Measurements from ENCODE around the gene CCNY. TPM values are rescaled to one million over a fixed set of nuclear protein-coding genes. Genes with fewer than 3 reads are reported as not detected.

The CCNY gene
- total RNA-seq, 4 donors from 2014 or later, result 37.5 to 56.3 (median 43.9) TPM

GRCh38 chr10:35459449-35459847 is 123.1 kb downstream of the CCNY start:
- intact Hi-C loops (cut with DNase I), result no loop called here
- H3K27me3 ChIP-seq, result no peaks in the 10 kb centered on the region
- H3K4me3 ChIP-seq (replicated peaks in 1 of 3), result no peak overlapping the region
- no peak overlapping the region for H3K27ac ChIP-seq
- no peak for DNase-seq
- H3K36me3 ChIP-seq, result no peaks in the 10 kb centered on the region
- H3K9me3 ChIP-seq, result no peaks in the 10 kb centered on the region
- H3K4me1 ChIP-seq, result peaks cover 4 to 24% of the 10 kb centered on the region in 2 donors
- no peak for TF ChIP-seq POLR2A (IDR thresholded peaks at IDR 0.05)
- no peak for TF ChIP-seq CTCF (IDR thresholded peaks at IDR 0.05)
- 90 to 100% methylated on average over 2 of the region's 2 CpGs for WGBS, 2 donors

GRCh38 chr10:35460852-35461460 is 124.6 kb downstream of the CCNY start:
- no peak for DNase-seq
- TF ChIP-seq CTCF (IDR thresholded peaks at IDR 0.05) (no peak), POLR2A (IDR thresholded peaks at IDR 0.05) (no peak)
- H3K27ac ChIP-seq, result no peak overlapping the region
- no peaks in the 10 kb centered on the region for H3K9me3 ChIP-seq
- no peaks in the 10 kb centered on the region for H3K36me3 ChIP-seq
- intact Hi-C loops (cut with DNase I), result no loop called here
- no peaks in the 10 kb centered on the region for H3K27me3 ChIP-seq
- 83 to 88% methylated on average over 2 of the region's 2 CpGs for WGBS, 2 donors
- no peak overlapping the region for H3K4me3 ChIP-seq (replicated peaks in 1 of 3)
- H3K4me1 ChIP-seq, result peaks cover 4 to 27% of the 10 kb centered on the region in 2 donors

DNA sequence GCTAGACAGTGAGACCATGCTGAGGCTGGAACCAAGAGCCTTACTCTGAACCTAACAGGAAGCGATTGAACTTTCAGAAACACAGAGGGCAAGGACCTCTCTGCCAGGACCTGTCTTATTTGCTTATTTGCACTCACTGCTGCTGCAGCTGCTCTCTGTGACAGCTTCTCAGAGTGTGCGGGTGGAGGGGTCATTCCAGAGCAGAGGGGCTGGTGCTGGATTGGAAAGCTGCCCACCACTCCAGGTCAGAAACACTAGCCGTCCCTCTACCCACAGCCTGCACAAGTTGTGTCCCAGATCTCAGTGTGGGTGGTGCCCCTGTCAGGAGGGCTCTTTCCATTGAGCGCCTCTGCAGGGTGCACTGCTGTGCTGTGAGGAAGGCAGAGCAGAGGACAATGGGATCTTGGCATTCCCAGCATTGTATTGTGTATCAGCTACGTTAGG is 126.2 kb downstream of the CCNY start:
- H3K36me3 ChIP-seq, result no peaks in the 10 kb centered on the region
- no peak for DNase-seq
- H3K27ac ChIP-seq, result no peak overlapping the region
- H3K9me3 ChIP-seq, result no peaks in the 10 kb centered on the region
- H3K4me1 ChIP-seq, result peaks cover 4 to 34% of the 10 kb centered on the region in 2 donors
- intact Hi-C loops (cut with DNase I), result no loop called here
- 73 to 90% methylated on average over 4 to 5 of the region's 5 CpGs for WGBS, 2 donors
- H3K27me3 ChIP-seq, result no peaks in the 10 kb centered on the region
- TF ChIP-seq CTCF (IDR thresholded peaks at IDR 0.05), result no peak
- TF ChIP-seq POLR2A (IDR thresholded peaks at IDR 0.05), result no peak
- H3K4me3 ChIP-seq (replicated peaks in 1 of 3), result no peak overlapping the region

GRCh38 chr10:35463105-35463867 is 127.0 kb downstream of the CCNY start:
- H3K27me3 ChIP-seq, result no peaks in the 10 kb centered on the region
- no peak overlapping the region for H3K27ac ChIP-seq
- TF ChIP-seq POLR2A (IDR thresholded peaks at IDR 0.05) (no peak), CTCF (IDR thresholded peaks at IDR 0.05) (no peak)
- no peaks in the 10 kb centered on the region for H3K36me3 ChIP-seq
- WGBS, 2 donors, result 65 to 88% methylated on average over 3 of the region's 3 CpGs
- H3K4me1 ChIP-seq, result peaks cover 4 to 34% of the 10 kb centered on the region in 2 donors
- H3K9me3 ChIP-seq, result no peaks in the 10 kb centered on the region
- intact Hi-C loops (cut with DNase I), result no loop called here
- H3K4me3 ChIP-seq (replicated peaks in 1 of 3), result no peak overlapping the region
- DNase-seq, result no peak

DNA sequence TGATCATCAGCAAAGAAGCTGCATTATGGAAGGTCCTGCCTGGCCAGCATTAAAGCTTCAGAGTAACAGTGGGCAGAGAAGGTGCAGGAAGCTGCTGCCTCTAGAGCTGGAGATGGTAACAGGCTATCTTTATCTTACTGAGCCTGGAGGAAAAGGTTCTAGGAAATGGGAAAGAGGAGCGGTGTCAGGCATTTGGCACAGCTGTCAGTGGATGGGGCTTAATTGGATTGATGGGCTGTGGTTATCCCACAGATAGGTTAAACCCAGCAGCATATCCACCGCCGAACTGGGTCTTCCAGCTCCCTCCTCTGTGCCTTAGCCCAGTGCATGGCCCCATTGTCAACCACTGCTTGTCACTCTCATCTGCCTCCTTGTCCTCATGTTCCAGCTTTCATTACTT is 127.6 kb downstream of the CCNY start:
- Histone ChIP-seq H3K9me3 (no peaks in the 10 kb centered on the region), H3K36me3 (no peaks in the 10 kb centered on the region), H3K27me3 (no peaks in the 10 kb centered on the region), H3K4me1 (peaks cover 4 to 34% of the 10 kb centered on the region in 2 donors), H3K4me3 (replicated peaks in 1 of 3) (no peak overlapping the region), H3K27ac (no peak overlapping the region)
- no peak for DNase-seq
- TF ChIP-seq CTCF (IDR thresholded peaks at IDR 0.05) (no peak), POLR2A (IDR thresholded peaks at IDR 0.05) (no peak)
- intact Hi-C loops (cut with DNase I), result no loop called here
- 78 to 88% methylated on average over 3 of the region's 3 CpGs for WGBS, 2 donors
